Chondrocyte (in vitro differentiated cells): ENCODE measurements around the gene UHRF1. TPM values are rescaled to one million over a fixed set of nuclear protein-coding genes. Genes with fewer than 3 reads are reported as not detected.

Experiments used
- DNase-seq: peaks from one replicate; pipeline ENCODE4 v3.0.0; 2021; ENCODE audit warnings: mixed read lengths, low spot score
- H3K27ac Mint-ChIP-seq: one replicate; pipeline ENCODE4 v1.8.0; 2021; ENCODE audit warnings: mild to moderate bottlenecking, moderate library complexity, mixed read lengths; ENCODE audit not compliant: unreplicated experiment
- H3K27me3 Mint-ChIP-seq: 2 replicates; pipeline ENCODE4 v1.8.0; 2021; ENCODE audit warnings: low read depth, mixed read lengths
- H3K36me3 Mint-ChIP-seq: 2 replicates; pipeline ENCODE4 v1.8.0; 2021; ENCODE audit warnings: low read depth, mixed read lengths
- H3K4me1 Mint-ChIP-seq: 2 replicates; pipeline ENCODE4 v1.8.0; 2021; ENCODE audit warnings: low read depth, mild to moderate bottlenecking, mixed read lengths
- H3K4me3 Mint-ChIP-seq: one replicate; pipeline ENCODE4 v1.8.0; 2021; ENCODE audit warnings: mild to moderate bottlenecking, moderate library complexity, mixed read lengths; ENCODE audit not compliant: unreplicated experiment
- H3K9me3 Mint-ChIP-seq: 2 replicates; pipeline ENCODE4 v1.8.0; 2021; ENCODE audit warnings: low read depth, mixed read lengths
- CTCF ChIP-seq: fragments of 200-600 bp; sonication (generic); IDR thresholded peaks from 2 replicates; pipeline ENCODE4 v1.5.0; 2021; ENCODE audit warnings: antibody characterized with exemption, mild to moderate bottlenecking, moderate library complexity
- total RNA-seq: library from RNA; stranded (reverse); gene quantifications from 3 replicates; pipeline ENCODE4 v1.2.1, GENCODE V29; 2021

UHRF1 gene
- total RNA-seq, 1 donor from 2014 or later: 17.4 TPM

GRCh38 chr19:4991996-4992698 lies 82.8 kb downstream of the UHRF1 start:
- Mint-ChIP-seq H3K27me3 (no peaks in the 10 kb centered on the region), H3K9me3 (peaks cover 7% of the 10 kb centered on the region), H3K27ac (no peak overlapping the region), H3K4me3 (no peak overlapping the region), H3K4me1 (peaks cover 35% of the 10 kb centered on the region), H3K36me3 (peaks cover 5% of the 10 kb centered on the region)
- TF ChIP-seq CTCF: no peak
- DNase-seq: no peak

GRCh38 chr19:4993683-4994082 lies 84.4 kb downstream of the UHRF1 start:
- peaks cover 20% of the 10 kb centered on the region for H3K4me1 Mint-ChIP-seq
- peaks cover 7% of the 10 kb centered on the region for H3K36me3 Mint-ChIP-seq
- H3K9me3 Mint-ChIP-seq: peaks cover 7% of the 10 kb centered on the region
- no peak for TF ChIP-seq CTCF
- H3K27ac Mint-ChIP-seq: no peak overlapping the region
- H3K4me3 Mint-ChIP-seq: no peak overlapping the region
- H3K27me3 Mint-ChIP-seq: no peaks in the 10 kb centered on the region
- DNase-seq: no peak

GRCh38 chr19:4996701-4997100 lies 87.4 kb downstream of the UHRF1 start:
- Mint-ChIP-seq H3K9me3 (peaks cover 7% of the 10 kb centered on the region), H3K4me3 (no peak overlapping the region), H3K36me3 (peaks cover 10% of the 10 kb centered on the region), H3K27me3 (no peaks in the 10 kb centered on the region), H3K27ac (no peak overlapping the region), H3K4me1 (peaks cover 19% of the 10 kb centered on the region)
- no peak for TF ChIP-seq CTCF
- no peak for DNase-seq

GRCh38 chr19:4997297-4997696 lies 88.0 kb downstream of the UHRF1 start:
- Mint-ChIP-seq H3K4me1 (peaks cover 25% of the 10 kb centered on the region), H3K9me3 (peaks cover under 1% of the 10 kb centered on the region), H3K27ac (no peak overlapping the region), H3K4me3 (no peak overlapping the region), H3K36me3 (peaks cover 8% of the 10 kb centered on the region), H3K27me3 (no peaks in the 10 kb centered on the region)
- no peak for DNase-seq
- no peak for TF ChIP-seq CTCF

- Mint-ChIP-seq H3K9me3 (no peaks in the 10 kb centered on the region), H3K36me3 (peaks cover 7% of the 10 kb centered on the region), H3K4me1 (peaks cover 42% of the 10 kb centered on the region), H3K4me3 (no peak overlapping the region), H3K27ac (no peak overlapping the region), H3K27me3 (no peaks in the 10 kb centered on the region)
- DNase-seq: no peak
- no peak for TF ChIP-seq CTCF
These were observed 90.9 kb downstream of the UHRF1 start for GRCh38 chr19:5000120-5000611.
